Loucy (cell line): Measurements from ENCODE around the gene PTPRH.

ENCODE experiments used
- H2AFZ ChIP-seq: fragments of 200-600 bp; sonication (generic); 2 replicates; pipeline ENCODE4 v1.6.0; 2016; ENCODE audit warnings: antibody characterized with exemption, mild to moderate bottlenecking, low read length, moderate library complexity
- H3F3A ChIP-seq: fragments of 200-600 bp; 2 replicates; pipeline ENCODE4 v1.6.0; 2016; ENCODE audit warnings: antibody characterized with exemption, low read depth, mild to moderate bottlenecking
- H3K27me3 ChIP-seq: fragments of 200-600 bp; sonication (generic); 2 replicates; pipeline ENCODE4 v1.6.1; 2014; ENCODE audit warnings: low read length, mild to moderate bottlenecking; ENCODE audit not compliant: insufficient read depth, poor library complexity, severe bottlenecking
- H3K36me3 ChIP-seq: fragments of 200-600 bp; sonication (generic); 2 replicates; pipeline ENCODE4 v1.6.1; 2016; ENCODE audit warnings: low read length; ENCODE audit not compliant: insufficient read depth
- H3K4me1 ChIP-seq: fragments of 200-600 bp; sonication (generic); 2 replicates; pipeline ENCODE4 v1.5.1; 2014; ENCODE audit warnings: low read length, mild to moderate bottlenecking; ENCODE audit not compliant: insufficient read depth, poor library complexity, severe bottlenecking
- H3K4me2 ChIP-seq: fragments of 200-600 bp; sonication (generic); 2 replicates; pipeline ENCODE4 v1.6.0; 2014; ENCODE audit warnings: antibody characterized with exemption, low read length, low read depth, mild to moderate bottlenecking; ENCODE audit not compliant: poor library complexity, severe bottlenecking
- H3K4me3 ChIP-seq: fragments of 200-600 bp; sonication (generic); 2 replicates; pipeline ENCODE4 v1.5.1; 2014; ENCODE audit warnings: low read length, mild to moderate bottlenecking, mixed read lengths; ENCODE audit not compliant: poor library complexity, severe bottlenecking
- H3K79me2 ChIP-seq: fragments of 200-600 bp; sonication (generic); 2 replicates; pipeline ENCODE4 v1.6.1; 2014; ENCODE audit warnings: low read length; ENCODE audit not compliant: insufficient read depth
- H3K9ac ChIP-seq: fragments of 200-600 bp; sonication (generic); 2 replicates; pipeline ENCODE4 v1.6.0; 2014; ENCODE audit warnings: mild to moderate bottlenecking, low read depth, low read length, moderate library complexity; ENCODE audit not compliant: poor library complexity, severe bottlenecking
- H3K9me2 ChIP-seq: fragments of 200-600 bp; sonication (generic); replicated peaks from 2 replicates; pipeline ENCODE4 v1.6.1; 2016; ENCODE audit warnings: low read depth, low read length, mixed read lengths
- H3K9me3 ChIP-seq: fragments of 200-600 bp; sonication (generic); 2 replicates; pipeline ENCODE4 v1.6.1; 2014; ENCODE audit warnings: mild to moderate bottlenecking, antibody characterized with exemption, low read length, low read depth; ENCODE audit not compliant: insufficient read depth
- H4K20me1 ChIP-seq: fragments of 200-600 bp; sonication (generic); 2 replicates; pipeline ENCODE4 v1.6.0; 2014; ENCODE audit warnings: antibody characterized with exemption, low read length, mild to moderate bottlenecking; ENCODE audit not compliant: insufficient read depth, poor library complexity, severe bottlenecking
- CTCF ChIP-seq: fragments of 200-600 bp; sonication (generic); conservative IDR thresholded peaks from 2 replicates; pipeline ENCODE4 v1.5.1; 2014; ENCODE audit warnings: mild to moderate bottlenecking, antibody characterized with exemption, low read length
- EZH2phosphoT487 ChIP-seq: fragments of 200-600 bp; IDR thresholded peaks from 2 replicates; pipeline ENCODE4 v1.6.1; 2018; ENCODE audit warnings: antibody characterized with exemption, mild to moderate bottlenecking, moderate library complexity, borderline replicate concordance

Gene PTPRH

GRCh38 chr19:55241935-55242464 lies 32.7 kb upstream of the PTPRH start:
- Histone ChIP-seq H3K9me3 (no peaks in the 10 kb centered on the region), H3K9ac (no peak overlapping the region), H3K79me2 (peaks cover 78% of the 10 kb centered on the region), H3K36me3 (peaks cover 98% of the 10 kb centered on the region), H3F3A (no peaks in the 10 kb centered on the region), H3K27me3 (no peaks in the 10 kb centered on the region), H3K4me3 (no peak overlapping the region), H3K9me2 (no peaks in the 10 kb centered on the region), H4K20me1 (peaks cover 85% of the 10 kb centered on the region), H2AFZ (no peak overlapping the region), H3K4me2 (no peak overlapping the region), H3K4me1 (no peaks in the 10 kb centered on the region)
- no peak for TF ChIP-seq CTCF
- no peak for TF ChIP-seq EZH2phosphoT487

- no peak for TF ChIP-seq CTCF
- no peak for TF ChIP-seq EZH2phosphoT487
- H4K20me1 ChIP-seq, result peaks cover 84% of the 10 kb centered on the region
- no peaks in the 10 kb centered on the region for H3K27me3 ChIP-seq
- no peaks in the 10 kb centered on the region for H3K4me1 ChIP-seq
- H3K36me3 ChIP-seq, result peaks cover 98% of the 10 kb centered on the region
- no peak overlapping the region for H2AFZ ChIP-seq
- no peak overlapping the region for H3K4me2 ChIP-seq
- H3F3A ChIP-seq, result no peaks in the 10 kb centered on the region
- peaks cover 77% of the 10 kb centered on the region for H3K79me2 ChIP-seq
- no peak overlapping the region for H3K4me3 ChIP-seq
- H3K9me2 ChIP-seq, result no peaks in the 10 kb centered on the region
- H3K9ac ChIP-seq, result no peak overlapping the region
- no peaks in the 10 kb centered on the region for H3K9me3 ChIP-seq
These were observed 32.0 kb upstream of the PTPRH start for GRCh38 chr19:55241143-55241934.

GRCh38 chr19:55240713-55241020 lies 31.4 kb upstream of the PTPRH start:
- TF ChIP-seq CTCF (no peak), EZH2phosphoT487 (no peak)
- Histone ChIP-seq H3K4me2 (no peak overlapping the region), H3K9ac (no peak overlapping the region), H2AFZ (no peak overlapping the region), H3K4me3 (no peak overlapping the region), H3K27me3 (no peaks in the 10 kb centered on the region), H3F3A (no peaks in the 10 kb centered on the region), H3K4me1 (no peaks in the 10 kb centered on the region), H3K79me2 (peaks cover 70% of the 10 kb centered on the region), H4K20me1 (peaks cover 84% of the 10 kb centered on the region), H3K9me2 (no peaks in the 10 kb centered on the region), H3K36me3 (peaks cover 98% of the 10 kb centered on the region), H3K9me3 (no peaks in the 10 kb centered on the region)
